GM18526 (cell line): ENCODE results near the gene TCP10L.

Source experiments
- POLR2A ChIP-seq: IDR thresholded peaks from 3 replicates; pipeline ENCODE4 v1.6.1; 2011; ENCODE audit not compliant: insufficient read length; ENCODE audit errors: extremely low read depth

The TCP10L gene

GRCh38 chr21:32566741-32567389, 18.5 kb downstream of the TCP10L start:
- TF ChIP-seq POLR2A = no peak

- no peak for TF ChIP-seq POLR2A
These were observed 19.4 kb downstream of the TCP10L start for GRCh38 chr21:32565856-32566465.

GRCh38 chr21:32562915-32563314, 22.4 kb downstream of the TCP10L start:
- no peak for TF ChIP-seq POLR2A

GRCh38 chr21:32562426-32562825, 22.9 kb downstream of the TCP10L start:
- no peak for TF ChIP-seq POLR2A

GRCh38 chr21:32560896-32561295, 24.4 kb downstream of the TCP10L start:
- no peak for TF ChIP-seq POLR2A

GRCh38 chr21:32559006-32559610, 26.2 kb downstream of the TCP10L start:
- no peak for TF ChIP-seq POLR2A

- TF ChIP-seq POLR2A = no peak
These were observed 27.2 kb downstream of the TCP10L start for GRCh38 chr21:32558106-32558505.

- TF ChIP-seq POLR2A = no peak
These were observed 30.3 kb downstream of the TCP10L start for GRCh38 chr21:32554832-32555638.

- no peak for TF ChIP-seq POLR2A
These were observed 35.4 kb downstream of the TCP10L start for GRCh38 chr21:32549886-32550285.

GRCh38 chr21:32549440-32549839, 35.9 kb downstream of the TCP10L start:
- TF ChIP-seq POLR2A = no peak

- no peak for TF ChIP-seq POLR2A
These were observed 36.3 kb downstream of the TCP10L start for GRCh38 chr21:32548978-32549377.

- no peak for TF ChIP-seq POLR2A
These were observed 38.3 kb downstream of the TCP10L start for GRCh38 chr21:32547018-32547417.

- TF ChIP-seq POLR2A = no peak
These were observed 39.3 kb downstream of the TCP10L start for GRCh38 chr21:32545948-32546441.

GRCh38 chr21:32544697-32545096, 40.6 kb downstream of the TCP10L start:
- TF ChIP-seq POLR2A = no peak

- TF ChIP-seq POLR2A = no peak
These were observed 41.3 kb downstream of the TCP10L start for GRCh38 chr21:32543975-32544374.

GRCh38 chr21:32539378-32539777, 45.9 kb downstream of the TCP10L start:
- TF ChIP-seq POLR2A = no peak
